HG03354 (cell line): ENCODE measurements around the gene ABCB1.
A peak's percentile ranks its signal among the peaks of the same experiment; 100 is the strongest.

ENCODE experiments used
- ATAC-seq: cut with Tn5 transposase; IDR thresholded peaks from one replicate; pipeline ENCODE4 v1.9.1; 2021; ENCODE audit warnings: mild to moderate bottlenecking; ENCODE audit not compliant: unreplicated experiment, poor library complexity, severe bottlenecking

ABCB1 gene

GRCh38 chr7:87600130-87601124 lies at the start of gene ABCB1:
Gene ABCB1 (minus strand): TSS chr7:87600884. CDS start chr7:87600184, 700 bp downstream.
- ATAC-seq, result peak; percentile 51

GRCh38 chr7:87648316-87648715 lies 47.6 kb upstream of the ABCB1 start:
- no peak for ATAC-seq

DNA sequence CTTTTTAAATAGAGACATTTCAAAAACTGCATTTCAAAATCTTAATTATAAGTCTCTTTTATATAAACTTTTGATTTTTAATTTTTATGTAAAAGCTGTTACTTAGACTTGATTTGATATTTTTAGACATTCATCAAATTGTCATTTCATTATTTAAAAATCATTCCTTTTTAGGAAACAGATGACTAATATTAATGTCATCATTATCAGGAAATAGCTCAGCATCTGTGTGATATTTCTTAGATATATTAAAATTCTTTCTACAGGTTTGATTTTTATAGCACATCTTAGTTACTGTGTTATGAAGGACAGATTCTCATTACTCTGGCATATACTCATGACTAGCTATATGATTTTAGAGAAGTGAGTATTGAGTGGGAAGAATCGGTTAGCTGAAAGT lies 44.8 kb upstream of the ABCB1 start:
- no peak for ATAC-seq

DNA sequence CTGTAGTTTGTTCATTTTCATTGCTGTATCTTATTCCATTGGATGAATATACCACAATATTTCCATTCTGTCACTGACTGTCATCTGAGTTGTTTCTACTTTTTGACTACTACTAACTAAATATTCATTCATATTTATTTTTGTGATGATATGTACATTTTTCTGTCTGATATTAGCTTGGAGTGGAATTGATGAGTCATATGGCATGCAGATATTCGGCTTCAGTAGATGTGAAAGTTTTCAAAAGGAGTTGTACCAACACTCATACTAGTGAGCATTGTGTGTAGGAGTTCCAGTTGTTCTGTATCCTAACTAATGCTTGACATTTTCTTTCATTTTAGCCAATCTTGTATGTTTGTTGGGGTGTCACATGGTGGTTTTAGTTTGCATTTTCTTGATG lies 35.2 kb upstream of the ABCB1 start:
- ATAC-seq, result no peak

DNA sequence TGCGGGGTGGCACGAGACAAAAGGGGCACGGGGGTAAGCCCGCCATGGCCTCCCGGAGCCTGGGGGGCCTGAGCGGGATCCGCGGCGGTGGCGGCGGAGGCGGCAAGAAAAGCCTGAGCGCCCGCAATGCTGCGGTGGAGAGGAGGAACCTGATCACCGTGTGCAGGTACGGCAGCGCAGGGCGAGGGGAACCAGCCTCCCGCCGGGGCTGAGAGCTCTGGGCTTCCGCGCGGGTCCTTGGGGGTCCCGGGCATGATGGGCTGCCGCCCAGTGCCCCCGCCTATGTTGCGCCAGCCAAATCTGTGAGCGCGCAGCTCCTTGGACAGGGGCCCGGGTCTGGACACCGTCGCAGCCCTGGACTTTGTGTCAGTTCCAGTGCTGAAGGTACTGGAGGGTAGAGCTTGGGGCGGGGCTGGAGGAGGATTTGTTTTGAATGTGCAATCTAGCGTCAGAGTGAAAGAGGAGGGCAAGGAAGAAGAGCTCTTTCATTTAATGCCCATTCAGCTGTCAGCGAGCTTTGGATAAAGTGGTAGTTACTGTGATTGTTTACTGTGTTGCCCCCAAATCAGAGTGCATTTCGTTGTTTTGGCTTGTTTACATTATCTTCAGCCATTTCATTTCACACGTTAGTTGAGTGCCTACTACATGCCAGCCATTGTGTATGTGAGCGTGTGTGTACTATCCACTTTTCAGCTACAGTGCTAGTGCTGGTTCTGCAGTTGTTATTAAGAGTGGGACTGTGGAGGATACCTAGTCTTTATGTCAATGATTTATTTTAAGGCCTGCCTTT lies 28.3 kb upstream of the ABCB1 start:
- ATAC-seq, result peak; percentile 15

GRCh38 chr7:87627634-87627994 lies 26.9 kb upstream of the ABCB1 start:
- ATAC-seq, result peak; percentile 47

- no peak for ATAC-seq
Observed at GRCh38 chr7:87625101-87625500, 24.4 kb upstream of the ABCB1 start.

DNA sequence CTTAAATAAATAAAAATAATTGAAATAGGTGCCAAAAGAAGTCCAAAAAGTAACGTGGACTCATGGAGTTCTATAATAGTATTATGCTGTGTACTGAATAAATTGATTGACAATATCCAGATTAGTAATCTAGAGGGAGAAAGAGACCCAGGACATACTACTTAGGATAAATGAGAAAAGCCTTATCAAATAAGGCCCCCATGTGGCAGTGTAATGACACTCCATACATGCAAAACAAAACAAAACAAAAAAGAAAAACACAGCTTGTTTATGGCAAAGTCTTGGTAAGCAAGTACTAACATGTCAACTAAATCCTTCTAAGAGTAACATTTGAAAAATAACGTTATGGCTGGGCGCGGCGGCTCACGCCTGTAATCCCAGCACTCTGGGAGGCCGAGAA lies 23.9 kb upstream of the ABCB1 start:
- no peak for ATAC-seq

- no peak for ATAC-seq
Observed at GRCh38 chr7:87615197-87615596, 14.5 kb upstream of the ABCB1 start.

DNA sequence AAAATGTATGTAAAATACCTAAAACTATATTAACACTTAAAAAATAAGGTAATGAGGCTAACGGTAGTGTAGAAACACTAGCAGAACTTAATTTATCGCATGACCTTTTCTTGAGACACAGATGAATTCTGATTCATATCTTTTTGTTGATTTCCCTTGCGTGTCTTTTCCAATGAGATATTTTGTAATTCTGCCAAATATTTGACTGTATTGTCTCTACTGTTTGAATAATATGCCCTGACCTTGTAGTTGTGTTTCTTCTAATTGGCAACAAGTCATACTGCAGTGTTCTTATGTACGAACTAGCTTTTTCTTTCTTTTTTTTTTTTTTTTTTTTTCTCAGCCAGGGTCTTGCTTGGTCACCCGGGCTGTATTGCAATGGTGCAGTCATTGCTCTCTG lies 9.2 kb upstream of the ABCB1 start:
- ATAC-seq, result no peak

- no peak for ATAC-seq
Observed at GRCh38 chr7:87608431-87608830, 7.7 kb upstream of the ABCB1 start.

- ATAC-seq, result no peak
Observed at GRCh38 chr7:87604264-87604663, 3.6 kb upstream of the ABCB1 start.

- peak; percentile 94 for ATAC-seq
Observed at GRCh38 chr7:87599336-87599735, 1.3 kb downstream of the ABCB1 start.

DNA sequence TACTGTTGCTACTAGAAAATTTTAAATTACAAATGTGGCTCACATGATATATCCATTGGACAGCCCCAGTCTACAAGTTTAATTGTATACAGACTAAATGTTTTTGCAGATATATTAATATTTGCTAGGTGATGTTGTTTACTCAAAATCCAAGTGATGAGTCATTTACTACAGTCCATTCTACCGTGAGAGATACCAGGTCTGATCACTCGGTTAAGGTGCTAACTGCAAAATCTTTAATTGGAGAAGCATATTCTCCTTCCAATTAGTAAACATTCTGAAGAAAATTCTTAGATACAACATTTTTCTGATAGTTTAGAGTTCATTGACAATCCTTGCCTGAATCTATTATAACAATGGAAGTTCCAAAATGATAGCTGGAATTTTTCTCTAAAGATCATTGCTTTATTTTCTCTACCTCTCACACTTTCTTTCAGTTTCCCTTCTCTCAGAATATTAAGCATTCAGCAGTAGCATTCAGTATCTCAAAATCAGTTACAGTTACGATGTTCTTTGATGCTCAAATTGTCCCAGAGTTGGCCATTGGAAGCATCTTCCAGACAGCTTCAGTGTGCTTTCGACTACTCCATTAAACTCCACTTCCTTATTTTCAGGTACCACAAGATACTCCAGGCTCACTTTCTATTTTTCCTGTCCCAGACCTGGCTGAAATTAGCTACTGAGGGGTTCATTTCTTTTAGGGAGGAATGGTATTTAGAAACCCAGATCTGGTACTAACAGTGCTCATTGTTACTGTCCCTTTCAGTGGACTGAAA lies 2.3 kb downstream of the ABCB1 start:
- peak; percentile 37 for ATAC-seq

- no peak for ATAC-seq
Observed at GRCh38 chr7:87596696-87597095, 4.0 kb downstream of the ABCB1 start.

DNA sequence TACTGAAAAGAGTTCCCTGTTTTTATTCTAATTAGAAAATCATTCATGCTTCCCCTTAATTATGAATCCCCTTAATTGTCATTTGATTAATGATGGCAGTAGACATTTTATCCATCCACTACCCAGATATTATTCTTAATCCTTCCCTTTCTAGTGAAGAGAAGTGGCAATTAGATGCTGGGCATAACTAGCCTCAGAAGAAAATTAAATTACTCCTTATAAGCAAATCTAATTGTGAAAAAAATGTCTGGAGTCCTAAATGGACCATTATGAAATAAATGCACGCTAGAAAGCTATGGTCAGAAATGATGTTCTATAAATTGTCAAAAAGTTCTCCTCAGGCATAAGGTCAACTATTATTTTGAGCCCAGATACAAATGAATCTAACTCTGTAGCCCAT lies 4.5 kb downstream of the ABCB1 start:
- no peak for ATAC-seq

DNA sequence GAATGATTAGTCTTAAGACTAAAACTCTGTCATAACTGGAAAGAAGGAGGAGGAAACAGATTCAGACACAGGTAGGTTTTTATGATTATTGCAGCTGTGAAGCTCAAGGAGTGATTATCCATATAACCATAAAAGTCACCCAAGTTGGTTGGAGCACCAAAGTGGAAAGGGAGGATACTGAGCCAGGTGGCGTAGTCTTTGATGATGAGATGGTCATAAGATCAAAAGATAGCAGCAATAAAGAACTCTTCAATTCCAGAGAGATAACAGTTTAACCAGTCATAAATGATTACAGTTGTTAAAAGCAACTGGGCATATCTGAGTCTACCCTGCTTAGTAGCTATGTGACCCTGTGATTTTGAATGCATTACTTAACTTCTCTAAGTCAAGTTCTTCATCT lies 8.4 kb downstream of the ABCB1 start:
- ATAC-seq, result no peak

DNA sequence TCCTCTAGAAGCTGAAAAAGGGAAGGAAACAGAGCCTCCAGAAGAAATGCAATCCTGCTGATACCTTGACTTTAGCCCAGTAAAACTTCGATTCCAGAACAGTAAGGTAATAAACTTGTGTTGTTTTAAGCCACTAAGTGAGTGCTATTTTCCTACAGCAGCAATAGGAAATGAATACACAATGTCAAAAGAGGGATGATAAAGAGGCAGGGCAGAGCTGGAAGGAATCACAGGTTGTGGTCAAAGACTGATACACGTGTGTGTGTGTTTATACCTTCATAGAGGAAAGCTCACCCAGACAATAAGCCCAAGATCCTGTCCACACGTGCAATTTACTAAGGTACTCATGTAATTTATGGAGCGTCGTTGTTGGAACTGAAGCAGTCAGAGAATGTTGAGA lies 9.5 kb downstream of the ABCB1 start:
- no peak for ATAC-seq

DNA sequence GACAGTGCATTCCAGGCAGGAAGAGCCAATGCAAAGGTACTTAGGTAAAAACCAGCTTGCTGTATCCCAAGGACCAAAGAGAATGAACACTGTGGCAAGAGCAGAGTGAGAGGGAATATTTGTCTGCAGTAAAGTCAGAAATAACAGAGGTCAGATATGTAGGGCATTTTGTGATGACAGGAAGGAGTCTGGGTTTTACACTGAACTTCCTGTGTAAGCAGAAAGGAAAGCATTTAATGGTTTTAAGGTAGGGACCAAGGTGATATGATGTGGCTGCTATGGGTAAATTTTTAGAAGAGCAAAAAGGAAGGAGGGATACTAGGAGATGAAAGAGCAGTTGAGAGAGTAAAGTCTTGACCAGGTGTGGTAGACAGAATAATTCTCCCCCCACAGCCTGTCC lies 10.1 kb downstream of the ABCB1 start:
- ATAC-seq, result no peak

GRCh38 chr7:87589631-87590030 lies 11.1 kb downstream of the ABCB1 start:
- ATAC-seq, result no peak
